HepG2 (cell line): ENCODE measurements around the gene MFSD12. TPM values are rescaled to one million over a fixed set of nuclear protein-coding genes. Genes with fewer than 3 reads are reported as not detected.

Experiments used
- AGO2 ChIP-seq: fragments of 200-400 bp; formaldehyde crosslinking; optimal IDR thresholded peaks from 2 replicates; pipeline ENCODE3; 2017; ENCODE audit warnings: mild to moderate bottlenecking, low read depth, low read length, moderate library complexity
- ARHGAP35 ChIP-seq: sonication (generic); formaldehyde crosslinking; IDR thresholded peaks from 2 replicates; pipeline ENCODE4 v1.9.0; 2022; ENCODE audit warnings: mild to moderate bottlenecking, inconsistent platforms, moderate library complexity, missing genetic modification reagents, borderline replicate concordance
- CBX5 ChIP-seq: sonication (generic); formaldehyde crosslinking; IDR thresholded peaks from 2 replicates; pipeline ENCODE4 v1.4.0; 2020; ENCODE audit warnings: missing genetic modification reagents, borderline replicate concordance
- CC2D1A ChIP-seq: sonication (generic); formaldehyde crosslinking; IDR thresholded peaks from 2 replicates; pipeline ENCODE4 v1.8.1; 2023; ENCODE audit warnings: mild to moderate bottlenecking, missing genetic modification reagents
- DRAP1 ChIP-seq: IDR thresholded peaks from 2 replicates; pipeline ENCODE4 v1.6.1; 2016; ENCODE audit warnings: missing genetic modification reagents, missing compliant biosample characterization
- FOXK1 ChIP-seq: sonication (generic); formaldehyde crosslinking; IDR thresholded peaks from 2 replicates; pipeline ENCODE4 v1.4.0; 2020; ENCODE audit warnings: low read depth, missing genetic modification reagents, borderline replicate concordance
- HBP1 ChIP-seq: IDR thresholded peaks from 2 replicates; pipeline ENCODE4 v1.6.1; 2016; ENCODE audit warnings: low read depth, control low read depth
- HNF4G ChIP-seq, 2 experiments: sonication (generic) in 1 of 2; formaldehyde crosslinking in 1 of 2; IDR thresholded peaks; 2 replicates each; pipeline versions ENCODE4 v1.4.0 to v1.6.1; 2011 to 2020; ENCODE audit warnings: borderline replicate concordance in 2 of 2, low read depth in 2 of 2, mild to moderate bottlenecking in 2 of 2, low read length in 1 of 2, missing genetic modification reagents in 1 of 2, moderate library complexity in 1 of 2
- HOXD1 ChIP-seq: sonication (generic); formaldehyde crosslinking; IDR thresholded peaks from 2 replicates; pipeline ENCODE4 v1.5.0; 2020; ENCODE audit warnings: missing genetic modification reagents
- MEF2D ChIP-seq: sonication (generic); formaldehyde crosslinking; IDR thresholded peaks from 2 replicates; pipeline ENCODE4 v1.5.1; 2020; ENCODE audit warnings: mild to moderate bottlenecking, missing genetic modification reagents
- MTERF4 ChIP-seq: sonication (generic); formaldehyde crosslinking; IDR thresholded peaks from 2 replicates; pipeline ENCODE4 v1.8.0; 2023; ENCODE audit warnings: mild to moderate bottlenecking, missing genetic modification reagents
- NFE2L1 ChIP-seq: sonication (generic); formaldehyde crosslinking; IDR thresholded peaks from 2 replicates; pipeline ENCODE4 v1.4.0; 2020; ENCODE audit warnings: missing genetic modification reagents, mild to moderate bottlenecking, borderline replicate concordance
- SAFB2 ChIP-seq: sonication (generic); formaldehyde crosslinking; IDR thresholded peaks from 2 replicates; pipeline ENCODE4 v1.5.1; 2020; ENCODE audit warnings: missing genetic modification reagents, low read depth, mild to moderate bottlenecking, borderline replicate concordance
- SCMH1 ChIP-seq: sonication (generic); formaldehyde crosslinking; IDR thresholded peaks from 2 replicates; pipeline ENCODE4 v1.9.0; 2021; ENCODE audit warnings: missing genetic modification reagents, mild to moderate bottlenecking, borderline replicate concordance
- TBP ChIP-seq: sonication (generic); formaldehyde crosslinking; IDR thresholded peaks from 2 replicates; pipeline ENCODE4 v1.5.0; 2020; ENCODE audit warnings: missing genetic modification reagents
- TBX3 ChIP-seq: fragments of 450-650 bp; IDR thresholded peaks from 2 replicates; pipeline ENCODE4 v1.6.1; 2017; ENCODE audit warnings: antibody characterized with exemption, mild to moderate bottlenecking, inconsistent platforms, borderline replicate concordance
- TEAD3 ChIP-seq: optimal IDR thresholded peaks from 2 replicates; pipeline ENCODE3; 2016; ENCODE audit warnings: borderline replicate concordance
- ZBTB10 ChIP-seq: sonication (generic); formaldehyde crosslinking; IDR thresholded peaks from 2 replicates; pipeline ENCODE4 v1.4.0; 2020; ENCODE audit warnings: missing genetic modification reagents, borderline replicate concordance
- ZC3H13 ChIP-seq: sonication (generic); formaldehyde crosslinking; IDR thresholded peaks from 2 replicates; pipeline ENCODE4 v1.8.1; 2023; ENCODE audit warnings: mild to moderate bottlenecking, missing genetic modification reagents, moderate library complexity
- ZNF180 ChIP-seq: sonication (generic); formaldehyde crosslinking; IDR thresholded peaks from 2 replicates; pipeline ENCODE4 v1.4.0; 2020; ENCODE audit warnings: low read depth, missing genetic modification reagents, borderline replicate concordance
- ZNF333 ChIP-seq: sonication (generic); formaldehyde crosslinking; IDR thresholded peaks from 2 replicates; pipeline ENCODE4 v1.4.0; 2020; ENCODE audit warnings: mild to moderate bottlenecking, missing genetic modification reagents, borderline replicate concordance
- ZNF446 ChIP-seq: sonication (generic); formaldehyde crosslinking; IDR thresholded peaks from 2 replicates; pipeline ENCODE4 v1.5.0; 2020; ENCODE audit warnings: mild to moderate bottlenecking, missing genetic modification reagents
- ZNF724P ChIP-seq: sonication (generic); formaldehyde crosslinking; IDR thresholded peaks from 2 replicates; pipeline ENCODE4 v1.8.0; 2022; ENCODE audit warnings: missing genetic modification reagents, borderline replicate concordance
- ZNF788 ChIP-seq: sonication (generic); formaldehyde crosslinking; IDR thresholded peaks from 2 replicates; pipeline ENCODE4 v1.5.0; 2020; ENCODE audit warnings: mild to moderate bottlenecking, missing genetic modification reagents, borderline replicate concordance
- polyA plus RNA-seq, 8 experiments: library from polyadenylated mRNA; depleted of rRNA in 3 of 8; stranded (reverse) in 7 of 8; unstranded in 1 of 8; fragments of >200 nt; fragmentation: Illumina TruSeq in 4 of 8; extraction: Trizol in 4 of 8; gene quantifications; 2 replicates each; pipeline versions ENCODE4 v1.2.1 to v1.2.3, GENCODE V29; 2011 to 2016; ENCODE audit warnings: low read depth in 4 of 8, missing spikeins in 1 of 8, mixed read lengths in 1 of 8; ENCODE audit not compliant: insufficient read depth in 1 of 8
- total RNA-seq, 5 experiments: library from RNA; depleted of rRNA; stranded (reverse); fragments of >200 nt; fragmentation: Illumina TruSeq; extraction: Trizol; gene quantifications; 2 replicates each; pipeline ENCODE4 v1.2.3, GENCODE V29; 2016; ENCODE audit warnings: low read depth in 1 of 5

Gene MFSD12
- total and polyA plus RNA-seq, 2 of the 13 experiments (the other 11 are each of a cell fraction or from before 2014, with no cell fraction given), result 27.2 to 29.1 TPM

GRCh38 chr19:3557461-3558248 lies at the start of gene MFSD12 (continued):
- TF ChIP-seq FOXK1, result no peak
- no peak for TF ChIP-seq ZNF333
- peak; percentile 48; the same call in 1 of the 2 replicates for TF ChIP-seq HOXD1 (CRISPR knock-in tag)
- TF ChIP-seq ZNF788 (CRISPR knock-in tag), result no peak
- TF ChIP-seq MEF2D, result no peak
- no peak for TF ChIP-seq NFE2L1 (CRISPR knock-in tag)
- no peak for TF ChIP-seq SCMH1 (CRISPR knock-in tag)
- no peak for TF ChIP-seq SAFB2 (CRISPR knock-in tag)
- TF ChIP-seq TBX3, result no peak
- TF ChIP-seq HBP1 (CRISPR knock-in tag), result peak; percentile 46; the same call in 1 of the 2 replicates
- no peak for TF ChIP-seq MTERF4 (CRISPR knock-in tag)
- no peak for TF ChIP-seq CBX5 (CRISPR knock-in tag)
- TF ChIP-seq ZNF724P, result no peak
- peak; percentile 52; the same call in 1 of the 2 replicates for TF ChIP-seq ZNF446 (CRISPR knock-in tag)
- no peak for TF ChIP-seq AGO2
- TF ChIP-seq ARHGAP35, result no peak
- peak; percentile 92 for TF ChIP-seq ZBTB10 (CRISPR knock-in tag)
- peak; percentile 54; the same call in 1 of the 2 replicates for TF ChIP-seq DRAP1 (CRISPR knock-in tag)
- TF ChIP-seq ZC3H13 (CRISPR knock-in tag), result no peak
- TF ChIP-seq TBP, result no peak
- peak; percentile 61 for TF ChIP-seq TEAD3
- no peak for TF ChIP-seq HNF4G (IDR thresholded peaks at IDR 0.05; ENCODE audit: borderline replicate concordance, low read depth, low read length)
- no peak for TF ChIP-seq HNF4G (CRISPR knock-in tag; IDR thresholded peaks at IDR 0.05; ENCODE audit: borderline replicate concordance, low read depth)
- TF ChIP-seq CC2D1A (CRISPR knock-in tag), result no peak
- TF ChIP-seq ZNF180 (CRISPR knock-in tag), result no peak
